ENCODE measurements around the gene ABLIM3. TPM values are rescaled to one million over a fixed set of nuclear protein-coding genes. Genes with fewer than 3 reads are reported as not detected.
A peak's percentile ranks its signal among the peaks of the same experiment; 100 is the strongest.

Gene ABLIM3
- total and polyA plus RNA-seq, 4 experiments from 2014 or later = not detected

- CTCF ChIA-PET (ENCODE audit: partially characterized antibody) = interaction anchor here (0.8 to 10.8 kb wide), 23 partner anchors 10 to 132 kb away, joined by 3 to 190 read pairs (median 5); partner anchors contain the start of gene ABLIM3
- intact Hi-C loops (cut with micrococcal nuclease) = loop anchor here (5.0 kb wide), 1 partner anchor 443 kb away; no protein-coding TSS in a partner anchor
- H3K9me3 Mint-ChIP-seq = peaks cover 5 to 21% (median 12%) of the 10 kb centered on the region in 8 donors
Observed at GRCh38 chr5:149265068-149265465, 123.8 kb downstream of the ABLIM3 start.

DNA sequence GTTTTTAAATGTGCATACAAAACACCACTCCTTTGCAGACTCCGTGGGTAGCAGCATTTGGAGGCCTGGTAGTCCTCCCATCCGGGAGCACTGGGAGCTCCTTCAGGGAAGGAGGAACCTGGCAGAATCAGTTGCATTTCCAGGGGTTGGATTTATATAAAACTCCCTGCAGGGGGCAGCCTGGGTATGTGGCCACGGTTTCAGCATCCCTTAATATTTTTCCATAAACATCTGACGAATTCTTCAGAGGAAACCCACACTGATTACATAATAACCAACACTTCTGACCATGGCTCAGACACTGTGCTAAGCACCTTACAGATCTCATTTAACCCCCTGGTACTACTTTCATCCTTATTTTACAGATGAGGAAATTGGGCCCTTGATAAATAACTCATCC is 124.3 kb downstream of the ABLIM3 start:
- peaks cover 0 to 7% (median 6%) of the 10 kb centered on the region in 4 donors for H3K4me1 Mint-ChIP-seq
- H3K9me3 Mint-ChIP-seq = peaks cover 5 to 21% (median 12%) of the 10 kb centered on the region in 8 donors
- Histone ChIP-seq H3K4me1 (ENCODE audit: insufficient read depth, low read length) (no peaks in the 10 kb centered on the region), H3K27ac (ENCODE audit: low read depth, low read length) (no peak overlapping the region), H3K36me3 (ENCODE audit: insufficient read depth, low read length) (no peaks in the 10 kb centered on the region), H3K9me3 (ENCODE audit: control insufficient read depth in 1 of 2, low read length in 2 of 2) (no peaks in the 10 kb centered on the region), H3K27me3 (ENCODE audit: insufficient read depth, low read length) (peaks cover 3% of the 10 kb centered on the region), H3K4me3 (ENCODE audit: low read length in 2 of 2) (no peak overlapping the region)
- peaks cover 8% of the 10 kb centered on the region in 2 donors for H3K27me3 Mint-ChIP-seq
- H3K36me3 Mint-ChIP-seq = peaks cover 0 to 10% of the 10 kb centered on the region in 2 donors
- intact Hi-C loops (cut with micrococcal nuclease) = loop anchor here (5.0 kb wide), 1 partner anchor 443 kb away; no protein-coding TSS in a partner anchor
- DNase-seq = no peak
- POLR2A ChIA-PET (ENCODE audit: partially characterized antibody) = interaction anchor here (1.6 kb wide), 1 partner anchor 124 kb away, joined by 7 read pairs; the partner anchor contains the start of gene ABLIM3
- no peak overlapping the region for H3K27ac Mint-ChIP-seq
- CTCF ChIA-PET (ENCODE audit: partially characterized antibody) = interaction anchor here (0.8 to 10.8 kb wide), 19 partner anchors 11 to 133 kb away, joined by 3 to 190 read pairs (median 6); partner anchors contain the start of gene ABLIM3
- H3K4me3 Mint-ChIP-seq = no peak overlapping the region

More at GRCh38 chr5:149265068-149265465, 123.8 kb downstream of the ABLIM3 start:
- H3K4me3 Mint-ChIP-seq = no peak overlapping the region
- H3K36me3 ChIP-seq (ENCODE audit: insufficient read depth, low read length) = no peaks in the 10 kb centered on the region
- peaks cover 0 to 7% (median 6%) of the 10 kb centered on the region in 4 donors for H3K4me1 Mint-ChIP-seq
- H3K27me3 ChIP-seq (ENCODE audit: insufficient read depth, low read length) = no peaks in the 10 kb centered on the region
- peaks cover 0 to 10% of the 10 kb centered on the region in 2 donors for H3K36me3 Mint-ChIP-seq
- no peak for DNase-seq
- H3K4me1 ChIP-seq (ENCODE audit: insufficient read depth, low read length) = no peaks in the 10 kb centered on the region
- POLR2A ChIA-PET (ENCODE audit: partially characterized antibody) = interaction anchor here (1.6 kb wide), 1 partner anchor 123 kb away, joined by 7 read pairs; the partner anchor contains the start of gene ABLIM3
- no peak overlapping the region for H3K27ac ChIP-seq (ENCODE audit: low read depth, low read length)
- H3K9me3 ChIP-seq (ENCODE audit: control insufficient read depth in 1 of 2, low read length in 2 of 2) = no peaks in the 10 kb centered on the region
- no peak overlapping the region for H3K4me3 ChIP-seq (ENCODE audit: low read length in 2 of 2)
- H3K27me3 Mint-ChIP-seq = peaks cover 8 to 11% of the 10 kb centered on the region in 2 donors
- no peak overlapping the region for H3K27ac Mint-ChIP-seq

GRCh38 chr5:149267241-149267973 is 126.1 kb downstream of the ABLIM3 start:
- Mint-ChIP-seq H3K9me3 (peaks cover 5 to 21% (median 12%) of the 10 kb centered on the region in 8 donors), H3K27me3 (peaks cover 17 to 19% of the 10 kb centered on the region in 2 donors), H3K36me3 (peaks cover 0 to 10% of the 10 kb centered on the region in 2 donors), H3K27ac (no peak overlapping the region), H3K4me1 (peaks cover 6 to 14% (median 11%) of the 10 kb centered on the region in 4 donors), H3K4me3 (no peak overlapping the region)
- CTCF ChIA-PET (ENCODE audit: partially characterized antibody) = interaction anchor here (0.9 to 10.8 kb wide), 8 partner anchors 10 to 533 kb away, joined by 3 to 190 read pairs (median 10); partner anchors contain the start of gene ABLIM3
- no peak for DNase-seq
- intact Hi-C loops (cut with micrococcal nuclease) = loop anchor here (5.0 kb wide), 1 partner anchor 445 kb away; no protein-coding TSS in a partner anchor
- Histone ChIP-seq H3K9me3 (ENCODE audit: control insufficient read depth in 1 of 2, low read length in 2 of 2) (no peaks in the 10 kb centered on the region), H3K27ac (ENCODE audit: low read depth, low read length) (no peak overlapping the region), H3K27me3 (ENCODE audit: insufficient read depth, low read length) (peaks cover 13% of the 10 kb centered on the region), H3K36me3 (ENCODE audit: insufficient read depth, low read length) (no peaks in the 10 kb centered on the region), H3K4me3 (ENCODE audit: low read length in 2 of 2) (no peak overlapping the region), H3K4me1 (ENCODE audit: insufficient read depth, low read length) (peaks cover 4% of the 10 kb centered on the region)
- POLR2A ChIA-PET (ENCODE audit: partially characterized antibody) = interaction anchor here (1.7 kb wide), 1 partner anchor 123 kb away, joined by 4 read pairs; no protein-coding TSS in a partner anchor

GRCh38 chr5:149268928-149269557 is 127.8 kb downstream of the ABLIM3 start:
- H3K9me3 ChIP-seq (ENCODE audit: control insufficient read depth in 1 of 2, low read length in 2 of 2) = no peaks in the 10 kb centered on the region
- Mint-ChIP-seq H3K27ac (peak overlapping the region in 1 of 7 donors; percentile 69), H3K36me3 (peaks cover 0 to 10% of the 10 kb centered on the region in 2 donors), H3K4me3 (peak overlapping the region in 1 of 8 donors; percentile 33), H3K9me3 (peaks cover 5 to 21% (median 12%) of the 10 kb centered on the region in 8 donors), H3K4me1 (peaks cover 8 to 15% (median 11%) of the 10 kb centered on the region in 4 donors), H3K27me3 (peaks cover 24 to 28% of the 10 kb centered on the region in 2 donors)
- H3K4me3 ChIP-seq (ENCODE audit: low read length in 2 of 2) = no peak overlapping the region
- DNase-seq = peak in 4 of 5 donors; percentile 42 to 62 (median 59)
- intact Hi-C loops (cut with micrococcal nuclease) = loop anchor here (1.0 to 5.0 kb wide), 2 partner anchors 128 to 447 kb away; partner anchors contain the start of gene ABLIM3
- CTCF ChIA-PET (ENCODE audit: partially characterized antibody) = interaction anchor here (0.7 to 3.6 kb wide), 19 partner anchors 10 to 538 kb away, joined by 3 to 64 read pairs (median 4); partner anchors contain the start of gene ABLIM3
- peaks cover 4% of the 10 kb centered on the region for H3K4me1 ChIP-seq (ENCODE audit: insufficient read depth, low read length)
- POLR2A ChIA-PET (ENCODE audit: partially characterized antibody) = interaction anchor here (0.6 to 1.7 kb wide), 4 partner anchors 12 to 125 kb away, joined by 3 to 4 read pairs (median 3); no protein-coding TSS in a partner anchor
- H3K36me3 ChIP-seq (ENCODE audit: insufficient read depth, low read length) = no peaks in the 10 kb centered on the region
- peaks cover 22% of the 10 kb centered on the region for H3K27me3 ChIP-seq (ENCODE audit: insufficient read depth, low read length)
- no peak overlapping the region for H3K27ac ChIP-seq (ENCODE audit: low read depth, low read length)

DNA sequence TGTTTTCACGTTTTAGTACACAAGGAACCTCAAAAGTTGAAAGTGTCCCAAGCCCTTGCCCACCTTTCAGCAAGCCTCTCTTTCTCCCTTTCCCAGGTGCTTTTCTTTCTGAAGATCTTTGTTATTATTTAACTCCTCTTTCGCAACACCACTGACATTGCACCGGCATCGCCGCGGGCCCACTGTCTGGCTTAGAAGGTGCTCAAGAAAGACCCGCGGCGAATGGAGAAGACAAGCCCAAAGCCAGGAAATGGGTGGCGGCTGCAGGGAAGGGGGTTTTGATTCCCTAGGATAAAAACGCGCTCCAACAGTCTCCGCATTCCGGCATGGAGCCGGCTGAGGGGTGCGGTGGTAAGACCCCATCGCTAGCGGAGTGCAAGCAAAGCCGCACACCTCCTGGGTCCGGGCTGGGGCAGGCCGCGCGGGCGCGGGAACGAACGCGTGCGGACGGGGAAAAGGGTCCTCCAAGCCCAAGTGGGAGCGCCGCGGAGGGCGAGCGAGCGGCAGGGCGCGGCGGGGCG is 130.0 kb downstream of the ABLIM3 start:
- ChIA-PET POLR2A (ENCODE audit: partially characterized antibody) (no interaction called here), CTCF (ENCODE audit: partially characterized antibody) (interaction anchor here (0.9 to 3.6 kb wide), 3 partner anchors 8 to 539 kb away, joined by 3 to 64 read pairs (median 9); partner anchors contain the start of gene ABLIM3)
- H3K9me3 Mint-ChIP-seq = peaks cover 5 to 21% (median 12%) of the 10 kb centered on the region in 8 donors
- H3K4me3 Mint-ChIP-seq = peak overlapping the region; percentile 7 to 71 (median 24)
- peaks cover 22% of the 10 kb centered on the region for H3K27me3 ChIP-seq (ENCODE audit: insufficient read depth, low read length)
- peaks cover 5 to 8% (median 7%) of the 10 kb centered on the region in 4 donors for H3K4me1 Mint-ChIP-seq
- peaks cover 27 to 30% of the 10 kb centered on the region in 2 donors for H3K27me3 Mint-ChIP-seq
- no peaks in the 10 kb centered on the region for H3K36me3 ChIP-seq (ENCODE audit: insufficient read depth, low read length)
- no peak overlapping the region for H3K27ac ChIP-seq (ENCODE audit: low read depth, low read length)
- H3K36me3 Mint-ChIP-seq = peaks cover 0 to 10% of the 10 kb centered on the region in 2 donors
- intact Hi-C loops (cut with micrococcal nuclease) = no loop called here
- H3K27ac Mint-ChIP-seq = no peak overlapping the region
- DNase-seq = no peak
- peaks cover 4% of the 10 kb centered on the region for H3K4me1 ChIP-seq (ENCODE audit: insufficient read depth, low read length)
- H3K9me3 ChIP-seq (ENCODE audit: control insufficient read depth in 1 of 2, low read length in 2 of 2) = no peaks in the 10 kb centered on the region
- no peak overlapping the region for H3K4me3 ChIP-seq (ENCODE audit: low read length in 2 of 2)

- peak in 1 of 5 donors; percentile 15 for DNase-seq
- H3K4me3 ChIP-seq (ENCODE audit: low read length in 2 of 2) = no peak within 1 kb of the TSS
- CTCF ChIA-PET (ENCODE audit: partially characterized antibody) = interaction anchor here (0.6 kb wide), 1 partner anchor 131 kb away, joined by 4 read pairs; the partner anchor contains the start of gene ABLIM3
- no peaks in the 10 kb centered on the region for H3K36me3 ChIP-seq (ENCODE audit: insufficient read depth, low read length)
- no peak within 1 kb of the TSS for H3K27ac Mint-ChIP-seq
- H3K9me3 ChIP-seq (ENCODE audit: control insufficient read depth in 1 of 2, low read length in 2 of 2) = no peaks in the 10 kb centered on the region
- intact Hi-C loops (cut with micrococcal nuclease) = no loop called here
- H3K9me3 Mint-ChIP-seq = peaks cover 5 to 21% (median 12%) of the 10 kb centered on the region in 8 donors
- H3K27ac ChIP-seq (ENCODE audit: low read depth, low read length) = no peak within 1 kb of the TSS
- POLR2A ChIA-PET (ENCODE audit: partially characterized antibody) = no interaction called here
- peaks cover 0 to 10% of the 10 kb centered on the region in 2 donors for H3K36me3 Mint-ChIP-seq
- H3K27me3 Mint-ChIP-seq = peaks cover 30 to 32% of the 10 kb centered on the region in 2 donors
- H3K4me1 ChIP-seq (ENCODE audit: insufficient read depth, low read length) = peaks cover 4% of the 10 kb centered on the region
- peaks cover 5 to 8% (median 7%) of the 10 kb centered on the region in 4 donors for H3K4me1 Mint-ChIP-seq
- peak within 1 kb of the TSS; percentile 81 to 94 (median 86) for H3K4me3 Mint-ChIP-seq
- peaks cover 22% of the 10 kb centered on the region for H3K27me3 ChIP-seq (ENCODE audit: insufficient read depth, low read length)
Observed at GRCh38 chr5:149271716-149272563, 130.6 kb downstream of the ABLIM3 start, which contains the start of gene AFAP1L1. Gene AFAP1L1, plus strand, starts transcription at chr5:149271859. Its CDS starts 110 bp downstream, at chr5:149271969.

Measured in CD4-positive, alpha-beta memory T cell (primary cell).